GM13977 (cell line): ENCODE measurements around the gene CPHXL.
A peak's percentile ranks its signal among the peaks of the same experiment; 100 is the strongest.

Experiments used
- DNase-seq: peaks from one replicate; pipeline ENCODE4 v3.0.0; 2012; ENCODE audit warnings: low spot score
- in situ Hi-C: fragments of 300-500 bp; cut with MboI; formaldehyde crosslinking; loops from one replicate; pipeline ENCODE4 v1.12.0; 2022; ENCODE audit warnings: low sequenced_read_pairs, low pct_unique_long_range_greater_than_20kb, mixed read lengths, inconsistent platforms; ENCODE audit not compliant: unreplicated experiment
- TF ChIP-seq, protein P1 (sequence below): IDR thresholded peaks from 2 replicates; pipeline ENCODE4 v1.5.1; 2012; ENCODE audit warnings: mild to moderate bottlenecking, control low read depth; ENCODE audit not compliant: insufficient read depth; ENCODE audit errors: extremely low read depth, missing control alignments

Gene CPHXL

DNA sequence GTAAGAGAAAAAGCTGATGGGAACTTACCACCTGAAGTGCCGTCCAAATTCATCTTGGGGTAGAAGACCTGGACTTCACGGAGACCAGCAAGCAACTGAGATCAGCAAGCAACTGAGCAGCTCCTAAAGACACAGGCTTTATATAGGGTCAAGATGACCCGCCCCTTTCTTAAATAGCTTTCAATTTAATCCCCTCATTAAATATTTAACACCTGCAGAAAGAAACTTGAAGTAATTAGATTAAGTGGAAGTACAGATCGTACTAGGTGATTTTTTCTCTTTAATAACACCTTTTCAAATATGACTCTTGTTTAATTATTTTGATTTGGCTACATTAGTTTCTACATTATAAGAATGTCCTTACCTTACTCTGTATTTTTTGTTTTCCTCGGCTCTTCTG lies at the start of gene CPHXL:
Gene CPHXL, minus strand, starts transcription at position 101 of the 400 bp plus-strand sequence. Its CDS starts 48 bp downstream, at position 53.
- no peak for DNase-seq
- in situ Hi-C loops: no loop called here
- TF ChIP-seq, protein P1, sequence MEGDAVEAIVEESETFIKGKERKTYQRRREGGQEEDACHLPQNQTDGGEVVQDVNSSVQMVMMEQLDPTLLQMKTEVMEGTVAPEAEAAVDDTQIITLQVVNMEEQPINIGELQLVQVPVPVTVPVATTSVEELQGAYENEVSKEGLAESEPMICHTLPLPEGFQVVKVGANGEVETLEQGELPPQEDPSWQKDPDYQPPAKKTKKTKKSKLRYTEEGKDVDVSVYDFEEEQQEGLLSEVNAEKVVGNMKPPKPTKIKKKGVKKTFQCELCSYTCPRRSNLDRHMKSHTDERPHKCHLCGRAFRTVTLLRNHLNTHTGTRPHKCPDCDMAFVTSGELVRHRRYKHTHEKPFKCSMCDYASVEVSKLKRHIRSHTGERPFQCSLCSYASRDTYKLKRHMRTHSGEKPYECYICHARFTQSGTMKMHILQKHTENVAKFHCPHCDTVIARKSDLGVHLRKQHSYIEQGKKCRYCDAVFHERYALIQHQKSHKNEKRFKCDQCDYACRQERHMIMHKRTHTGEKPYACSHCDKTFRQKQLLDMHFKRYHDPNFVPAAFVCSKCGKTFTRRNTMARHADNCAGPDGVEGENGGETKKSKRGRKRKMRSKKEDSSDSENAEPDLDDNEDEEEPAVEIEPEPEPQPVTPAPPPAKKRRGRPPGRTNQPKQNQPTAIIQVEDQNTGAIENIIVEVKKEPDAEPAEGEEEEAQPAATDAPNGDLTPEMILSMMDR: no peak

DNA sequence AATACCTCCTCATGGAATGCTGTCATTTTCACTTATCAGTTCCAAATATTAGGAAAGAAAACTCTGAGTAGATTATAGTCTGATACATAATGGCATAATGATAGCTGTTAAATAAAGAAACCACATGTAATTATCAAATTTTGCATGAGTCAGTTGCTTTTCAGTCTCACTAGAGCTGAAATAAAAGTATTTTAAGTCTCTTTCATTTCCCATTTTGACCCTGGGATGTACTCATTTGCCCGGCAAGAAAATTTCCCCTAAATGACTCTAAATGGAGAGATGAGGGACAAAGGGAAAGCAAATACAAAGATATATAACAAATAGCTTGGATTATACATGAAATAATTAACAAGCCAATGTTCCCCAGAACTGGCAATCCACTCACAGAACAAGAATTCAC lies 47.9 kb upstream of the CPHXL start:
- TF ChIP-seq, protein P1: no peak
- in situ Hi-C loops: loop anchor here (25.0 kb wide), 3 partner anchors 112 to 562 kb away; partner anchors contain the start of genes CTRB1, CTRB2 and TMEM170A
- DNase-seq: no peak

DNA sequence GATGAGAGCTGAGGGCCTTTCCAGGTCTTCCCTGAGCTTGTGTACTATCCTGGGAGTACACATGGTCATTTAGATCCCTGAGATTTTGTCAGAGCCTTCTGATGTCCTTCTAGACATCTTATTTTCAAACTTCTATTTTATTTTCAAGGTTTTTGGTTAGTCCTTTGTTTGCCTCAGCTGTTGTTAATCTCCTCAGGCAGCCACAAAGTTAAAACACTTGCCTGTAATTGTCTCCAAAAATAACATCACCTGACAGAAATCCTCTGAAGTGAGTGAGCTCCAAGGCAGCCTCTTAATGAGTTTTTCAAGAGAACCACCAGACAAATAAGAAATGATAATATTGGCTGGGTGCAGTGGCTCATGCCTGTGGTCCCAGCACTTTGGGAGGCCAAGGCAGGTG lies 43.8 kb upstream of the CPHXL start:
- in situ Hi-C loops: loop anchor here (25.0 kb wide), 3 partner anchors 108 to 558 kb away; partner anchors contain the start of genes CTRB1, CTRB2 and TMEM170A
- TF ChIP-seq, protein P1: no peak
- DNase-seq: no peak

DNA sequence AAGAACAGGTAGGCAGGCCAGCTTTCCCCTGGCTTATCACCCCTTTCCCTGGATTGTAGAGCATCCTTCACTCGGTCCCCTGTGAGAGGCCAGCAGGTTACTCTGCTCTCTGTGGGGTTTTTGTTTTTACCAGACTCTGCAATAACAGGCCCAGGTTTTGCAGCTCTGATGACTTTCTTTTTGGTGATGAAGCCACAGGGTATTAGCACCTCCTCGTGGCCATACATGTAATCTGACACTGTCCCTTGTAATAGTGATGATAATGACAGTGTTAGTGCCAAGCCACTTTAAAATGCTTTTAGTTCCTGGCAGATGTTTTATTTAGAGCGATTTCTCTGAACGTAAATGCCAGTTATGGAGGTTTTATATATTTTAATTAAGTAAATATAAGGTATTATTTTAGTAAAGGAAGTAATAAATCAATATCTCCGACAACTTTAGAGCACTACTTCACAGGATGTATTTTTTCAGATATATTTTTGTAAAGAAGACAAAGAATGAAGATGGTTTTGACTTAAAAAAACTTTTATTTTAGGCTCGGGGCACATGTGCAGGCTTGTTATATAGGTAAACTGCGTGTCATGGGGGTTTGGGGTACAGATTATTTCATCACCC lies 38.0 kb upstream of the CPHXL start:
- in situ Hi-C loops: loop anchor here (25.0 kb wide), 3 partner anchors 102 to 552 kb away; partner anchors contain the start of genes CTRB1, CTRB2 and TMEM170A
- TF ChIP-seq, protein P1: peak; percentile 85
- DNase-seq: peak; percentile 65

DNA sequence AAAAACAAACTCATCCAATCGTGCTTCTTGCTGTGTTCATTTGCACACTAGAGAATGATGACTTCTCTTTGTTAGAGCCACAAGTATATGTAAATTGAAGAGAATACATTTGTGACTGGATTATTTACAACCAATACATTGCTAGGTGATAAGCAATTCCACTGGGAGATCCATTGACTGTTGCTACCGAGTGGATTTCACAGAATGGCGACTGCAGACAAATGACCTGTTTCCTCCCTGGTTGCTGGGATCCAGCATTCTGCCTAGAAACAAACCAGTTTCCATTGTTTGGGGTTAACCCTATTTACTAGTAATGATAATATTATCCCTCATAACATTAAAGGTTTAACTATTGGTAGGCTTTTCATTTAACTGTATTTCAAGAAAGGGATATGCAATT lies 36.9 kb upstream of the CPHXL start:
- in situ Hi-C loops: loop anchor here (25.0 kb wide), 3 partner anchors 101 to 551 kb away; partner anchors contain the start of genes CTRB1, CTRB2 and TMEM170A
- TF ChIP-seq, protein P1: no peak

DNA sequence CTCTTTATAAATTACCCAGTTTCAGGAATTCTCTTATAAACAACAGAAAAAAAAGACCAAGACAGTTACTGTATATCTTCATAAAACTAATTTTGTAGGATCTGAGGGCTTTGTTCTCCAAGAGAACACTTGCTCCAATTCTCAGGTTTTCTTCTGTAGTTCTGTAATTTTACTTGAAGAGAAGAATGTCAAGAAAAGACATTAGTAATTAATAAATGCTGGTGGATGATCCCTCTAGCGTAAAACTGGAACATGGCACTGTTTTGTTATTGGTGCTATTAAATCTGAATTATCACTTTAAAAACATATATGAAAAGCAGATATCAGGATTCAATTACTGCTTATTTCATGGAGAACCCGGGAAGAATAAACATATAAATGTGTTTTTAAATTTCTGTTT lies 36.5 kb upstream of the CPHXL start:
- TF ChIP-seq, protein P1: no peak
- DNase-seq: no peak
- in situ Hi-C loops: loop anchor here (25.0 kb wide), 3 partner anchors 100 to 550 kb away; partner anchors contain the start of genes CTRB1, CTRB2 and TMEM170A

More for the DNA sequence above, 36.9 kb upstream of the CPHXL start:
- no peak for DNase-seq
